Measurements from ENCODE around the gene HIGD1C.

Gene HIGD1C

DNA sequence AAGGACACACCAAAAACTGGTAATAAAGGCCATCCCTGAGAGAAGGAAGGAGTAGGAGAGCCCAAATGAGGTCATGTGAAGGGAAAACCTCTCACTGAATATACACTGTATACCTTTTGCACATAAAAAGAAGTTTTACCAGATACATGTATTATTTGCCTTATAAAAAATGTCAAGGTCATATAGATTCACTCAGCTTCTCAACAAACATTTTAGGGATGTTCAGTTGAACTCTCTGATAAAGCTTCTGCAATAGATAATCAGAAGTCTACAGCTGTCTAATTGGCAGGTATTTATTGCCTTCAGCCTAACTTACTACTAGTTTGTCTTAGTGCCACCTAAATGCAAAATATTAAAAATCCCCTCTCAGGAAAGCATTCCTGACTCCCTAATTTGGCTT, 65.1 kb downstream of the HIGD1C start:
- H3K4me1 ChIP-seq (ENCODE audit: control insufficient read depth, insufficient read depth, low read length, unreplicated experiment), result no peaks in the 10 kb centered on the region
- peaks cover 63% of the 10 kb centered on the region for H3K79me2 ChIP-seq (ENCODE audit: control insufficient read depth, insufficient read depth, low read length, unreplicated experiment)
- no peak overlapping the region for H3K27ac ChIP-seq (ENCODE audit: low read depth, low read length)

GRCh38 chr12:51018956-51019355, 66.6 kb downstream of the HIGD1C start:
- H3K4me3 ChIP-seq (ENCODE audit: low read depth, low read length), result no peak overlapping the region
- H3K4me1 ChIP-seq (ENCODE audit: control insufficient read depth, insufficient read depth, low read length, unreplicated experiment), result peaks cover 9% of the 10 kb centered on the region
- no peak overlapping the region for H2AFZ ChIP-seq (ENCODE audit: low read length, unreplicated experiment)
- H3K27ac ChIP-seq (ENCODE audit: low read depth, low read length), result no peak overlapping the region
- peaks cover 68% of the 10 kb centered on the region for H3K79me2 ChIP-seq (ENCODE audit: control insufficient read depth, insufficient read depth, low read length, unreplicated experiment)
- no peaks in the 10 kb centered on the region for H3K27me3 ChIP-seq (ENCODE audit: insufficient read depth, low read length)
- no peaks in the 10 kb centered on the region for H3K36me3 ChIP-seq (ENCODE audit: insufficient read depth, low read length)

More for the DNA sequence above, 65.1 kb downstream of the HIGD1C start:
- no peak overlapping the region for H3K4me3 ChIP-seq (ENCODE audit: low read depth, low read length)
- no peak overlapping the region for H2AFZ ChIP-seq (ENCODE audit: low read length, unreplicated experiment)
- no peaks in the 10 kb centered on the region for H3K27me3 ChIP-seq (ENCODE audit: insufficient read depth, low read length)
- no peaks in the 10 kb centered on the region for H3K36me3 ChIP-seq (ENCODE audit: insufficient read depth, low read length)

GRCh38 chr12:51019927-51020326, 67.6 kb downstream of the HIGD1C start:
- no peak overlapping the region for H3K27ac ChIP-seq (ENCODE audit: low read depth, low read length)
- H3K4me3 ChIP-seq (ENCODE audit: low read depth, low read length), result no peak overlapping the region
- no peaks in the 10 kb centered on the region for H3K36me3 ChIP-seq (ENCODE audit: insufficient read depth, low read length)
- no peak overlapping the region for H2AFZ ChIP-seq (ENCODE audit: low read length, unreplicated experiment)
- peaks cover 11% of the 10 kb centered on the region for H3K4me1 ChIP-seq (ENCODE audit: control insufficient read depth, insufficient read depth, low read length, unreplicated experiment)
- peaks cover 68% of the 10 kb centered on the region for H3K79me2 ChIP-seq (ENCODE audit: control insufficient read depth, insufficient read depth, low read length, unreplicated experiment)
- no peaks in the 10 kb centered on the region for H3K27me3 ChIP-seq (ENCODE audit: insufficient read depth, low read length)
